HCT116 (cell line): ENCODE measurements around the gene ETHE1. TPM values are rescaled to one million over a fixed set of nuclear protein-coding genes. Genes with fewer than 3 reads are reported as not detected.
A peak's percentile ranks its signal among the peaks of the same experiment; 100 is the strongest.

Experiments
- ATAC-seq: fragments of 200-7000 bp; cut with Tn5 transposase; 2 replicates; pipeline ENCODE4 v1.9.1; 2020; ENCODE audit warnings: mild to moderate bottlenecking, moderate library complexity
- BruUV-seq: library from RNA; stranded (reverse); fragments of 400-500 nt; replicated peaks from 2 replicates; lab custom pipeline; 2021; lab: Mats Ljungman, UMichigan
- CTCF ChIA-PET: fragments of 300-600 bp; sonication (Branson Sonifier 250); formaldehyde crosslinking; loops from one replicate; lab custom pipeline; 2021; ENCODE audit warnings: antibody characterized with exemption; lab: Charles Lee
- POLR2A ChIA-PET: fragments of 300-600, 350-600 bp; sonication (Branson Sonifier 250); formaldehyde crosslinking; loops from one replicate; lab custom pipeline; 2021; ENCODE audit warnings: antibody characterized with exemption; lab: Charles Lee
- RAD21 ChIA-PET, 2 experiments: fragments of 300-600 bp; sonication (Branson Sonifier 250); formaldehyde crosslinking; loops; one replicate each; lab custom pipeline; 2023; ENCODE audit warnings: low total read pairs in 2 of 2; ENCODE audit not compliant: uncharacterized antibody in 2 of 2, unreplicated experiment in 2 of 2, low non-redundant PET in 1 of 2; lab: Charles Lee
- DNase-seq: peaks from one replicate; pipeline ENCODE4 v3.0.0-alpha.2; 2010; ENCODE audit warnings: low read depth, low spot score
- H2AFZ ChIP-seq: fragments of 200-600 bp; shearing (Covaris generic), sonication (generic); 2 replicates; pipeline ENCODE4 v1.6.1; 2017; ENCODE audit warnings: low read depth, mixed run types, mixed read lengths, antibody characterized with exemption, low read length; ENCODE audit not compliant: poor library complexity, severe bottlenecking
- H3K27ac ChIP-seq: 2 replicates; pipeline ENCODE4 v1.5.1; 2012; ENCODE audit warnings: low read depth, low read length
- H3K27me3 ChIP-seq: fragments of 200-600 bp; sonication (generic); 2 replicates; pipeline ENCODE4 v1.6.1; 2016; ENCODE audit warnings: mixed run types, low read length, mixed read lengths; ENCODE audit not compliant: insufficient read depth
- H3K36me3 ChIP-seq, 2 experiments: fragments of 200-500 bp in 1 of 2; fragments of 200-600 bp in 1 of 2; sonication (Bioruptor generic) in 1 of 2; sonication (generic) in 1 of 2; 2 replicates each; pipeline versions ENCODE4 v1.5.1 to v1.6.1; 2014 to 2016; ENCODE audit warnings: low read length in 2 of 2, inconsistent platforms in 1 of 2, mixed read lengths in 1 of 2, mixed run types in 1 of 2; ENCODE audit not compliant: insufficient read depth in 2 of 2, control insufficient read depth in 1 of 2
- H3K4me1 ChIP-seq, 2 experiments: fragments of 200-600 bp in 1 of 2; sonication (generic) in 1 of 2; 2 replicates each; pipeline versions ENCODE4 v1.5.1 to v1.6.1; 2012 to 2017; ENCODE audit warnings: low read length in 2 of 2, inconsistent platforms in 1 of 2, mild to moderate bottlenecking in 1 of 2, mixed read lengths in 1 of 2, mixed run types in 1 of 2, moderate library complexity in 1 of 2; ENCODE audit not compliant: insufficient read depth in 2 of 2, control insufficient read depth in 1 of 2
- H3K4me2 ChIP-seq: fragments of 200-600 bp; sonication (generic); 2 replicates; pipeline ENCODE4 v1.6.1; 2017; ENCODE audit warnings: mixed run types, low read length, mixed read lengths
- H3K4me3 ChIP-seq, 2 experiments: fragments of 200-600 bp in 1 of 2; sonication (generic) in 1 of 2; replicated peaks in 1 of 2; 2 replicates each; pipeline ENCODE4 v1.5.1; 2011 to 2016; ENCODE audit warnings: low read length in 2 of 2, control low read depth in 1 of 2, low read depth in 1 of 2, mild to moderate bottlenecking in 1 of 2, mixed read lengths in 1 of 2, mixed run types in 1 of 2
- H3K79me2 ChIP-seq: fragments of 200-600 bp; sonication (generic); 2 replicates; pipeline ENCODE4 v1.6.1; 2017; ENCODE audit warnings: mild to moderate bottlenecking, mixed run types, low read length, moderate library complexity, mixed read lengths; ENCODE audit not compliant: insufficient read depth
- H3K9ac ChIP-seq: fragments of 200-600 bp; sonication (generic); 2 replicates; pipeline ENCODE4 v1.6.1; 2016; ENCODE audit warnings: low read length, mixed read lengths
- H3K9me2 ChIP-seq: fragments of 200-600 bp; sonication (generic), shearing (Covaris generic); 2 replicates; pipeline ENCODE4 v1.6.1; 2017; ENCODE audit warnings: mixed run types, mild to moderate bottlenecking, moderate library complexity; ENCODE audit not compliant: insufficient read depth
- H3K9me3 ChIP-seq, 2 experiments: fragments of 200-500 bp in 1 of 2; fragments of 200-600 bp in 1 of 2; sonication (Bioruptor generic) in 1 of 2; sonication (generic) in 1 of 2; 2 replicates each; pipeline ENCODE4 v1.6.1; 2014 to 2017; ENCODE audit warnings: low read length in 2 of 2, mixed read lengths in 2 of 2, inconsistent platforms in 1 of 2, low read depth in 1 of 2, mild to moderate bottlenecking in 1 of 2, mixed run types in 1 of 2, moderate library complexity in 1 of 2; ENCODE audit not compliant: control insufficient read depth in 1 of 2, insufficient read depth in 1 of 2
- H4K20me1 ChIP-seq: fragments of 200-600 bp; sonication (generic), shearing (Covaris generic); 2 replicates; pipeline ENCODE4 v1.6.1; 2017; ENCODE audit warnings: mixed run types, mild to moderate bottlenecking, moderate library complexity; ENCODE audit not compliant: insufficient read depth
- CEBPB ChIP-seq: IDR thresholded peaks from 2 replicates; pipeline ENCODE4 v1.6.1; 2012; ENCODE audit warnings: low read depth
- EGR1 ChIP-seq: IDR thresholded peaks from 2 replicates; pipeline ENCODE4 v1.6.1; 2012; ENCODE audit warnings: low read depth
- ELF1 ChIP-seq: IDR thresholded peaks from 2 replicates; pipeline ENCODE4 v1.6.1; 2012; ENCODE audit warnings: low read depth, borderline replicate concordance
- EZH2 ChIP-seq: fragments of 200-600 bp; sonication (generic); IDR thresholded peaks from 2 replicates; pipeline ENCODE4 v1.6.1; 2017; ENCODE audit warnings: antibody characterized with exemption, mixed run types
- FOSL1 ChIP-seq: IDR thresholded peaks from 2 replicates; pipeline ENCODE4 v1.6.1; 2012; ENCODE audit warnings: low read depth
- JUND ChIP-seq: IDR thresholded peaks from 2 replicates; pipeline ENCODE4 v1.6.1; 2012
- POLR2A ChIP-seq: IDR thresholded peaks from 2 replicates; pipeline ENCODE4 v1.7.0; 2011; ENCODE audit warnings: borderline replicate concordance; ENCODE audit not compliant: insufficient read depth, insufficient read length; ENCODE audit errors: extremely low read depth
- RAD21 ChIP-seq: IDR thresholded peaks from 2 replicates; pipeline ENCODE4 v1.6.1; 2012; ENCODE audit warnings: low read depth, mild to moderate bottlenecking
- SIN3A ChIP-seq: IDR thresholded peaks from 2 replicates; pipeline ENCODE4 v1.6.1; 2012; ENCODE audit warnings: low read depth
- SP1 ChIP-seq: IDR thresholded peaks from 2 replicates; pipeline ENCODE4 v1.6.1; 2012; ENCODE audit warnings: low read depth
- TCF7L2 ChIP-seq: IDR thresholded peaks from 2 replicates; pipeline ENCODE4 v1.7.0; 2011; ENCODE audit warnings: borderline replicate concordance, inconsistent platforms; ENCODE audit not compliant: insufficient read depth, insufficient read length; ENCODE audit errors: extremely low read depth
- YY1 ChIP-seq: IDR thresholded peaks from 2 replicates; pipeline ENCODE4 v1.6.1; 2011; ENCODE audit warnings: low read length, low read depth, moderate library complexity, mild to moderate bottlenecking; ENCODE audit not compliant: insufficient replicate concordance; ENCODE audit errors: extremely low read depth
- ZFX ChIP-seq: fragments of 450-650 bp; IDR thresholded peaks from 2 replicates; pipeline ENCODE4 v1.6.1; 2017
- ZNF274 ChIP-seq: fragments of 200-500 bp; sonication (Bioruptor generic); IDR thresholded peaks from 2 replicates; pipeline ENCODE4 v1.6.1; 2014; ENCODE audit warnings: mild to moderate bottlenecking, low read depth, low read length, inconsistent platforms
- intact Hi-C: fragments of 100-400 bp; cut with micrococcal nuclease; formaldehyde crosslinking; loops from 2 replicates; pipeline ENCODE4 v1.10.0; 2022
- total RNA-seq: library from RNA; stranded (reverse); gene quantifications from one replicate; pipeline ENCODE4 v1.2.1, GENCODE V29; 2021; ENCODE audit not compliant: unreplicated experiment
- TF ChIP-seq, protein P1 (sequence below): IDR thresholded peaks from 2 replicates; pipeline ENCODE4 v1.6.1; 2012
- TF ChIP-seq, protein P2 (sequence below): IDR thresholded peaks from 2 replicates; pipeline ENCODE4 v1.6.1; 2012; ENCODE audit warnings: low read depth
- TF ChIP-seq, protein P3 (sequence below): IDR thresholded peaks from 2 replicates; pipeline ENCODE4 v1.6.1; 2012

ETHE1 gene
- total RNA-seq, 1 experiment from 2014 or later = 64.3 TPM

DNA sequence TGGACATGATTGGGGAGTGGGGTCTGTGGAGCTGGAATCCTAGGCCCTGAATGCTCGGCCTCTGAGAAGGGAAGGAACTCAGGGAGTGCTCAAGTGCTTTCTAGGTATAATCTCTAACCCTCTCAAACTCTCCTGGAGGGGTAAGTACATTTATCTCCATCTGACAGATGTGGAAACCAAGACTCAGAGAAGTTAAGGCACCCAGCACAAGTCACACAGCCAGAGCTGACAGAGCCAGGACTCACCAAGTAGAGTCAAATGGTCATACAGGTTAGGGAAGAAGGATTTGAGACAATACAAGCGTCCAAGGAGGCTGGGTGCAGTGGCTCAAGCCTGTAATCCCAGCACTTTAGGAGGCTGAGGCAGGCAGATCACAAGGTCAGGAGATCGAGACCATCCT, 48.7 kb downstream of the ETHE1 start:
- Histone ChIP-seq H3K4me3 (no peak overlapping the region), H4K20me1 (no peaks in the 10 kb centered on the region), H3K79me2 (no peaks in the 10 kb centered on the region), H3K9me2 (no peaks in the 10 kb centered on the region), H3K36me3 (no peaks in the 10 kb centered on the region), H3K4me1 (peaks cover 11 to 25% of the 10 kb centered on the region in 2 experiments), H3K9ac (no peak overlapping the region), H3K9me3 (no peaks in the 10 kb centered on the region), H3K4me2 (no peak overlapping the region), H3K27me3 (no peaks in the 10 kb centered on the region), H3K27ac (no peak overlapping the region), H2AFZ (no peak overlapping the region)
- no TSS peak for BruUV-seq
- CTCF ChIA-PET = no interaction called here
- ATAC-seq (no peak), DNase-seq (no peak)
- intact Hi-C loops = no loop called here
- POLR2A ChIA-PET = no interaction called here
- RAD21 ChIA-PET = no interaction called here
- TF ChIP-seq TCF7L2 = no peak

DNA sequence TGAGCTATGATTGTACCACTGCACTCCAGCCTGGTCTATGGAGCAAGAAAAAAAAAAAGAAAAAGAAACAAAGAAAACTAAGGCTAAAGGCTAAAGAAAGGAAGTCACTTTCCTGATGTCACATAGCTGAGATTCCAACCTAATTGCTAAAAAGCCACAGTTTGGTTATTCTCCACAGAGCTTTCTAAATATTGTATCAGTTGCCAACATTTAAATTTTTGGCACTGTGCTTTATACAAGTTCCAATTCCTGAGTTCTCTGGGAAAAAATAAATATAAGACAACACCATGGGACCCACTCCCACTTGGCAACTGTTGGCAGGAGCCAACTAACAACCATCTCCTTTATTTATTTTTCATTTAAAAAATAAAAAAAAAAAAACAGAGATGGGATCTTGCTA, 50.4 kb downstream of the ETHE1 start:
- H3K4me2 ChIP-seq = peak overlapping the region; percentile 35
- no peaks in the 10 kb centered on the region for H3K36me3 ChIP-seq
- DNase-seq (no peak), ATAC-seq (no peak)
- peaks cover 11 to 25% of the 10 kb centered on the region in 2 experiments for H3K4me1 ChIP-seq
- H4K20me1 ChIP-seq = no peaks in the 10 kb centered on the region
- BruUV-seq = no TSS peak
- H3K9ac ChIP-seq = 0 out of 2 replicates have a peak overlapping the region, but pooled peaks have one; percentile 14
- no peaks in the 10 kb centered on the region for H3K9me3 ChIP-seq
- H3K79me2 ChIP-seq = no peaks in the 10 kb centered on the region
- no peak overlapping the region for H3K4me3 ChIP-seq
- CTCF ChIA-PET = no interaction called here
- POLR2A ChIA-PET = no interaction called here
- H3K9me2 ChIP-seq = no peaks in the 10 kb centered on the region
- H3K27me3 ChIP-seq = no peaks in the 10 kb centered on the region
- RAD21 ChIA-PET = no interaction called here
- no peak overlapping the region for H3K27ac ChIP-seq
- TF ChIP-seq RAD21 (no peak), POLR2A (no peak), TCF7L2 (no peak), SIN3A (no peak), YY1 (no peak), JUND (no peak), ELF1 (no peak), EGR1 (no peak), CEBPB (no peak), FOSL1 (no peak), SP1 (no peak), EZH2 (no peak), ZFX (no peak), ZNF274 (no peak)
- TF ChIP-seq, protein P1, sequence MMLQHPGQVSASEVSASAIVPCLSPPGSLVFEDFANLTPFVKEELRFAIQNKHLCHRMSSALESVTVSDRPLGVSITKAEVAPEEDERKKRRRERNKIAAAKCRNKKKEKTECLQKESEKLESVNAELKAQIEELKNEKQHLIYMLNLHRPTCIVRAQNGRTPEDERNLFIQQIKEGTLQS = no peak
- TF ChIP-seq, protein P2, sequence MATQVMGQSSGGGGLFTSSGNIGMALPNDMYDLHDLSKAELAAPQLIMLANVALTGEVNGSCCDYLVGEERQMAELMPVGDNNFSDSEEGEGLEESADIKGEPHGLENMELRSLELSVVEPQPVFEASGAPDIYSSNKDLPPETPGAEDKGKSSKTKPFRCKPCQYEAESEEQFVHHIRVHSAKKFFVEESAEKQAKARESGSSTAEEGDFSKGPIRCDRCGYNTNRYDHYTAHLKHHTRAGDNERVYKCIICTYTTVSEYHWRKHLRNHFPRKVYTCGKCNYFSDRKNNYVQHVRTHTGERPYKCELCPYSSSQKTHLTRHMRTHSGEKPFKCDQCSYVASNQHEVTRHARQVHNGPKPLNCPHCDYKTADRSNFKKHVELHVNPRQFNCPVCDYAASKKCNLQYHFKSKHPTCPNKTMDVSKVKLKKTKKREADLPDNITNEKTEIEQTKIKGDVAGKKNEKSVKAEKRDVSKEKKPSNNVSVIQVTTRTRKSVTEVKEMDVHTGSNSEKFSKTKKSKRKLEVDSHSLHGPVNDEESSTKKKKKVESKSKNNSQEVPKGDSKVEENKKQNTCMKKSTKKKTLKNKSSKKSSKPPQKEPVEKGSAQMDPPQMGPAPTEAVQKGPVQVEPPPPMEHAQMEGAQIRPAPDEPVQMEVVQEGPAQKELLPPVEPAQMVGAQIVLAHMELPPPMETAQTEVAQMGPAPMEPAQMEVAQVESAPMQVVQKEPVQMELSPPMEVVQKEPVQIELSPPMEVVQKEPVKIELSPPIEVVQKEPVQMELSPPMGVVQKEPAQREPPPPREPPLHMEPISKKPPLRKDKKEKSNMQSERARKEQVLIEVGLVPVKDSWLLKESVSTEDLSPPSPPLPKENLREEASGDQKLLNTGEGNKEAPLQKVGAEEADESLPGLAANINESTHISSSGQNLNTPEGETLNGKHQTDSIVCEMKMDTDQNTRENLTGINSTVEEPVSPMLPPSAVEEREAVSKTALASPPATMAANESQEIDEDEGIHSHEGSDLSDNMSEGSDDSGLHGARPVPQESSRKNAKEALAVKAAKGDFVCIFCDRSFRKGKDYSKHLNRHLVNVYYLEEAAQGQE = no peak
- TF ChIP-seq, protein P3, sequence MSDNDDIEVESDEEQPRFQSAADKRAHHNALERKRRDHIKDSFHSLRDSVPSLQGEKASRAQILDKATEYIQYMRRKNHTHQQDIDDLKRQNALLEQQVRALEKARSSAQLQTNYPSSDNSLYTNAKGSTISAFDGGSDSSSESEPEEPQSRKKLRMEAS = no peak
- H2AFZ ChIP-seq = no peak overlapping the region
- intact Hi-C loops = no loop called here
